Caki2 (cell line): ENCODE results near the gene EGLN1. TPM values are rescaled to one million over a fixed set of nuclear protein-coding genes. Genes with fewer than 3 reads are reported as not detected.

Experiments used
- DNase-seq: peaks from one replicate; pipeline ENCODE4 v3.0.0-alpha.2; 2015; ENCODE audit warnings: low read depth
- in situ Hi-C: cut with HindIII; loops from 2 replicates; pipeline ENCODE4 v1.10.0; 2016; ENCODE audit warnings: low sequenced_read_pairs, low pct_unique_long_range_greater_than_20kb, mixed read lengths
- total RNA-seq: library from RNA; depleted of rRNA; stranded (reverse); fragments of >200 nt; shearing (Covaris generic); gene quantifications from 2 replicates; pipeline ENCODE4 v1.2.3, GENCODE V29; 2014; ENCODE audit warnings: low replicate concordance; rRNA removed

EGLN1 gene
- total RNA-seq, 1 experiment from 2014 or later, result 54.6 TPM

- DNase-seq, result no peak
- in situ Hi-C loops, result no loop called here
Observed at GRCh38 chr1:231318015-231318355, 104.1 kb downstream of the EGLN1 start.

- in situ Hi-C loops, result no loop called here
- no peak for DNase-seq
Observed at GRCh38 chr1:231317306-231318014, 104.6 kb downstream of the EGLN1 start.

GRCh38 chr1:231315887-231316286 lies 106.2 kb downstream of the EGLN1 start:
- peak; percentile 27 for DNase-seq
- in situ Hi-C loops, result no loop called here

Other genes with a start within 250 kb of the EGLN1 start
- 59.4 and 75.0 TPM in 2 replicates for gene GNPAT, start 181.1 kb downstream of the EGLN1 start, total RNA-seq
- gene EXOC8, start 84.4 kb downstream of the EGLN1 start, total RNA-seq, result 7.7 and 9.9 TPM in 2 replicates
- 2.4 and 4.0 TPM in 2 replicates for gene SPRTN, start 84.0 kb downstream of the EGLN1 start, total RNA-seq
- gene TSNAX, start 106.4 kb upstream of the EGLN1 start, total RNA-seq, result 29.8 and 33.2 TPM in 2 replicates
- gene DISC1, start 204.5 kb upstream of the EGLN1 start, total RNA-seq, result 0.91 and 3.5 TPM in 2 replicates